ENCODE results near the gene TNS3.
"Not testable (repeated sequence)": the region's sequence is repeated elsewhere in the genome, so short reads cannot be mapped to it uniquely, and the experiment has no call there.

Gene TNS3

DNA sequence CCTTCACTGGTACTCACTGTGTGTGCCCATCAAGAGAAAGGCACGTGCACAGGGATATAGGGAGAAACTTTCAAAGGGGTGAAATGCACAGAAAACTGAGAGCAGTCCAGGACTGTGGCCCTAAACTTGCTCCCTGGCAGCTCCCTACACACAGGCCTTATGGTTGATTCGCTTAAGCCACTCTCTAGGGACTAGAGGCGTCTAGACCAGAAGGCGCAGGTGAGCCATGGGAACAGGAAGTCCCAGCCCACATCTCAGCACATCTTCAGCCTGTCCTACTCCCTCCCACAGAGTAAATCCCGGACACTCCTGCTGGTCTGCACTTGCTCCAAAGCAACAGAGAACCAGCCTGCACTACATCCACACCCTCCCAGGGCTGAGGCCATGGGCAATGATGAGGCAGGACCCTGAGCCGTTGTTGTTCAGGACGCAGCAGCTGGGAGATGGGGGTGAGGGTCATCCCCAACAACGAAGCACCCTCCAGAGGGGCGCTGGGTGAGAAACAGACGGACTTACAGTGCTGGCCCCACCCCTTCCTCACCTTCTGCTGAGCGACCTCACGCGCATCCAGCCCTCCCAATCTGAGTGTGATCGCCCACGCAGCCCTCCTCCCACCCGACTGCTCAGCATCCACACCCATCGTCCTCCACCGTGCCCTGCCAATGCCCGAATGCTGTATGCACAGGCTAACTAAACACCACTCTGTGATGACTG lies 109.3 kb downstream of the TNS3 start:
- Histone ChIP-seq H3K4me3 (no peak overlapping the region), H3K9me3 (ENCODE audit: low read depth, low read length) (no peaks in the 10 kb centered on the region), H3K9ac (ENCODE audit: insufficient read length) (no peak overlapping the region), H3K36me3 (ENCODE audit: insufficient read depth, low read length) (no peaks in the 10 kb centered on the region), H3K27ac (no peak overlapping the region)
- no peak for DNase-seq (ENCODE audit: low read depth, low spot score)
- TF ChIP-seq POLR2AphosphoS5 (IDR thresholded peaks at IDR 0.05; ENCODE audit: borderline replicate concordance, low read depth, low read length) (no peak), FOXP2 (optimal IDR thresholded peaks at IDR 0.05; ENCODE audit: control extremely low read depth, extremely low read length, insufficient read depth) (no peak), EZH2 (IDR thresholded peaks at IDR 0.05) (no peak)

- no peaks in the 10 kb centered on the region for H3K36me3 ChIP-seq (ENCODE audit: insufficient read depth, low read length)
- no peak overlapping the region for H3K9ac ChIP-seq (ENCODE audit: insufficient read length)
- H3K4me3 ChIP-seq, result no peak overlapping the region
- H3K9me3 ChIP-seq (ENCODE audit: low read depth, low read length), result no peaks in the 10 kb centered on the region
- no peak for DNase-seq (ENCODE audit: low read depth, low spot score)
- H3K27ac ChIP-seq, result no peak overlapping the region
- TF ChIP-seq POLR2AphosphoS5 (IDR thresholded peaks at IDR 0.05; ENCODE audit: borderline replicate concordance, low read depth, low read length) (no peak), EZH2 (IDR thresholded peaks at IDR 0.05) (no peak), FOXP2 (optimal IDR thresholded peaks at IDR 0.05; ENCODE audit: control extremely low read depth, extremely low read length, insufficient read depth) (no peak)
Measured at GRCh38 chr7:47471831-47472230, 110.1 kb downstream of the TNS3 start.

GRCh38 chr7:47471358-47471703 lies 110.6 kb downstream of the TNS3 start:
- Histone ChIP-seq H3K27ac (no peak overlapping the region), H3K9me3 (ENCODE audit: low read depth, low read length) (no peaks in the 10 kb centered on the region), H3K4me3 (no peak overlapping the region), H3K9ac (ENCODE audit: insufficient read length) (no peak overlapping the region), H3K36me3 (ENCODE audit: insufficient read depth, low read length) (no peaks in the 10 kb centered on the region)
- TF ChIP-seq POLR2AphosphoS5 (IDR thresholded peaks at IDR 0.05; ENCODE audit: borderline replicate concordance, low read depth, low read length) (no peak), FOXP2 (optimal IDR thresholded peaks at IDR 0.05; ENCODE audit: control extremely low read depth, extremely low read length, insufficient read depth) (no peak), EZH2 (IDR thresholded peaks at IDR 0.05) (no peak)
- DNase-seq (ENCODE audit: low read depth, low spot score), result no peak

- TF ChIP-seq EZH2 (IDR thresholded peaks at IDR 0.05) (no peak), POLR2AphosphoS5 (IDR thresholded peaks at IDR 0.05; ENCODE audit: borderline replicate concordance, low read depth, low read length) (no peak), FOXP2 (optimal IDR thresholded peaks at IDR 0.05; ENCODE audit: control extremely low read depth, extremely low read length, insufficient read depth) (no peak)
- H3K9me3 ChIP-seq (ENCODE audit: low read depth, low read length), result no peaks in the 10 kb centered on the region
- H3K36me3 ChIP-seq (ENCODE audit: insufficient read depth, low read length), result no peaks in the 10 kb centered on the region
- no peak overlapping the region for H3K9ac ChIP-seq (ENCODE audit: insufficient read length)
- no peak for DNase-seq (ENCODE audit: low read depth, low spot score)
- H3K27ac ChIP-seq, result no peak overlapping the region
- no peak overlapping the region for H3K4me3 ChIP-seq
Measured at GRCh38 chr7:47470567-47471357, 111.1 kb downstream of the TNS3 start.

GRCh38 chr7:47469846-47470245 lies 112.1 kb downstream of the TNS3 start:
- H3K27ac ChIP-seq; H3K9me3 ChIP-seq (ENCODE audit: low read depth, low read length); DNase-seq (ENCODE audit: low read depth, low spot score); H3K36me3 ChIP-seq (ENCODE audit: insufficient read depth, low read length); H3K4me3 ChIP-seq; H3K9ac ChIP-seq (ENCODE audit: insufficient read length): not testable (repeated sequence)

- Histone ChIP-seq H3K9me3 (ENCODE audit: low read depth, low read length) (no peaks in the 10 kb centered on the region), H3K27ac (no peak overlapping the region), H3K9ac (ENCODE audit: insufficient read length) (no peak overlapping the region), H3K36me3 (ENCODE audit: insufficient read depth, low read length) (no peaks in the 10 kb centered on the region), H3K4me3 (no peak overlapping the region)
- TF ChIP-seq POLR2AphosphoS5 (IDR thresholded peaks at IDR 0.05; ENCODE audit: borderline replicate concordance, low read depth, low read length) (no peak), EZH2 (IDR thresholded peaks at IDR 0.05) (no peak), FOXP2 (optimal IDR thresholded peaks at IDR 0.05; ENCODE audit: control extremely low read depth, extremely low read length, insufficient read depth) (no peak)
- DNase-seq (ENCODE audit: low read depth, low spot score), result no peak
Measured at GRCh38 chr7:47466832-47467231, 115.1 kb downstream of the TNS3 start.

DNA sequence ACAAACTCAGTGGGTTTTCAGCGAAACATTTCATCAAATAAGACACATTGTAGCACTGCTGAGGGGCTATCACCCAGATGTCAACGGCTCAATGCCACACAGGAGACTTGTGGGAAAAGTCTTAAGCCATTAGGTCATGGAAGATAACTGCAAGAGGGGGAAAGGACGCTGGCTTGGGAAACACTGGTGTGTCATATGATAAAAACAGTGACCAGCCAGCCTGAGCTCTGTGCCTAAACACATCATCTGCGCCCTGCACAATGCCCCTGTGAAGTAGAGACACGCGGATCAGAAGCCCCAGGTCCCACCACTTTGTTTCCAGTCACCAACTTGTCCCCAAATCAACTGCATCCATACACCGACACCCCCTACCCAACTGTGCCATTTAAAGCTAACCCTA lies 116.7 kb downstream of the TNS3 start:
- no peaks in the 10 kb centered on the region for H3K9me3 ChIP-seq (ENCODE audit: low read depth, low read length)
- no peak overlapping the region for H3K9ac ChIP-seq (ENCODE audit: insufficient read length)
- TF ChIP-seq EZH2 (IDR thresholded peaks at IDR 0.05) (no peak), POLR2AphosphoS5 (IDR thresholded peaks at IDR 0.05; ENCODE audit: borderline replicate concordance, low read depth, low read length) (no peak), FOXP2 (optimal IDR thresholded peaks at IDR 0.05; ENCODE audit: control extremely low read depth, extremely low read length, insufficient read depth) (no peak)
- no peak overlapping the region for H3K4me3 ChIP-seq
- H3K36me3 ChIP-seq (ENCODE audit: insufficient read depth, low read length), result no peaks in the 10 kb centered on the region
- DNase-seq (ENCODE audit: low read depth, low spot score), result no peak
- H3K27ac ChIP-seq, result no peak overlapping the region

DNA sequence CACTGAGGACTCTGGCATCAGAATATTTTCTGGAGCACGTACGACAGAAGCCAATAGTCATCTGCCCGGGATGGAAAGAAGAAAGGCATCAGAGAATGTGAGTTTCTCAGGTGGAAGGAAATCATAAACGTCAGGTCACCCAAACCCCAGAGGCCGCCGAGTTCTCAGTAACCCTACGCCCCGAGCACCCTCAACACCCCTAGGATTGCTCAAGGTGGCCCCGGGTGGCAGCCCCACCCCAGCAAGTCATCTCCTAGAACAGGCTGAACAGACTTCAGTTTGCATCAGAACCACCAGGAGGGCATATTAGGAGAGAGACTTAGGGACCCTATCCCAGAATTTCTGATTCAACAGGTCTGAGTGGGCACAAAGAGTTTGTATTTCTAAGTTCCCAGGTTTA lies 117.6 kb downstream of the TNS3 start:
- no peaks in the 10 kb centered on the region for H3K9me3 ChIP-seq (ENCODE audit: low read depth, low read length)
- H3K27ac ChIP-seq, result no peak overlapping the region
- no peaks in the 10 kb centered on the region for H3K36me3 ChIP-seq (ENCODE audit: insufficient read depth, low read length)
- DNase-seq (ENCODE audit: low read depth, low spot score), result no peak
- no peak for TF ChIP-seq FOXP2 (optimal IDR thresholded peaks at IDR 0.05; ENCODE audit: control extremely low read depth, extremely low read length, insufficient read depth)
- no peak for TF ChIP-seq EZH2 (IDR thresholded peaks at IDR 0.05)
- TF ChIP-seq POLR2AphosphoS5 (IDR thresholded peaks at IDR 0.05; ENCODE audit: borderline replicate concordance, low read depth, low read length), result no peak
- no peak overlapping the region for H3K4me3 ChIP-seq
- no peak overlapping the region for H3K9ac ChIP-seq (ENCODE audit: insufficient read length)
